CD14-positive monocyte (primary cell): Measurements from ENCODE around the gene HOGA1. TPM values are rescaled to one million over a fixed set of nuclear protein-coding genes. Genes with fewer than 3 reads are reported as not detected.
"Not testable (repeated sequence)": the region's sequence is repeated elsewhere in the genome, so short reads cannot be mapped to it uniquely, and the experiment has no call there.

Experiments used
- DNase-seq, 3 donors: peaks; one replicate each; pipeline ENCODE4 v3.0.0-alpha.2; 2011 to 2022
- H2AFZ ChIP-seq: 2 replicates; pipeline ENCODE4 v1.6.0; 2012; ENCODE audit warnings: mild to moderate bottlenecking, low read depth, low read length, inconsistent platforms; ENCODE audit not compliant: insufficient read depth, poor library complexity, severe bottlenecking
- H3K27ac ChIP-seq, 2 donors: 1 replicate in 1 of 2; 2 replicates in 1 of 2; pipeline ENCODE4 v1.5.1; 2012 to 2013; ENCODE audit warnings: low read length in 2 of 2, control low read depth in 1 of 2, inconsistent platforms in 1 of 2, low read depth in 1 of 2, mild to moderate bottlenecking in 1 of 2
- H3K27me3 ChIP-seq, 2 donors: one replicate each; pipeline versions ENCODE4 v1.6.0 to v1.6.1; 2011 to 2013; ENCODE audit warnings: low read length in 2 of 2; ENCODE audit not compliant: control insufficient read depth in 2 of 2, insufficient read depth in 2 of 2
- H3K36me3 ChIP-seq, 2 donors: replicated peaks in 1 of 2; 1 replicate in 1 of 2; 2 replicates in 1 of 2; pipeline versions ENCODE4 v1.5.1 to v1.6.1; 2012 to 2013; ENCODE audit warnings: low read length in 2 of 2, control low read depth in 1 of 2, inconsistent platforms in 1 of 2, mild to moderate bottlenecking in 1 of 2; ENCODE audit not compliant: insufficient read depth in 2 of 2, control insufficient read depth in 1 of 2
- H3K4me1 ChIP-seq, 2 donors: 1 replicate in 1 of 2; 2 replicates in 1 of 2; pipeline versions ENCODE4 v1.5.1 to v1.6.1; 2012 to 2013; ENCODE audit warnings: low read length in 2 of 2, control low read depth in 1 of 2, inconsistent platforms in 1 of 2, mild to moderate bottlenecking in 1 of 2, moderate library complexity in 1 of 2; ENCODE audit not compliant: insufficient read depth in 2 of 2, control insufficient read depth in 1 of 2
- H3K4me2 ChIP-seq: replicated peaks from 2 replicates; pipeline ENCODE3; 2012; ENCODE audit warnings: low read length, moderate library complexity, mild to moderate bottlenecking; ENCODE audit not compliant: poor library complexity, severe bottlenecking; ENCODE audit errors: extremely low read depth
- H3K4me3 ChIP-seq, 3 experiments: fragments of 200-600 bp in 1 of 3; sonication (generic) in 1 of 3; replicated peaks in 1 of 3; 1 replicate in 2 of 3; 2 replicates in 1 of 3; pipeline ENCODE4 v1.5.1; 2011 to 2013; ENCODE audit warnings: low read length in 3 of 3, mild to moderate bottlenecking in 3 of 3, control low read depth in 2 of 3, low read depth in 2 of 3, inconsistent platforms in 1 of 3, moderate library complexity in 1 of 3
- H3K79me2 ChIP-seq: 2 replicates; pipeline ENCODE4 v1.6.0; 2012; ENCODE audit warnings: mild to moderate bottlenecking, control low read depth, inconsistent platforms, low read length, moderate library complexity; ENCODE audit not compliant: insufficient read depth
- H3K9ac ChIP-seq: 2 replicates; pipeline ENCODE4 v1.6.0; 2017; ENCODE audit warnings: low read length, mild to moderate bottlenecking; ENCODE audit not compliant: insufficient read depth, poor library complexity, severe bottlenecking
- H3K9me3 ChIP-seq, 2 donors: replicated peaks in 1 of 2; 1 replicate in 1 of 2; 2 replicates in 1 of 2; pipeline versions ENCODE4 v1.5.1 to v1.6.1; 2012 to 2013; ENCODE audit warnings: low read length in 2 of 2, control low read depth in 1 of 2; ENCODE audit not compliant: control insufficient read depth in 1 of 2, insufficient read depth in 1 of 2
- H4K20me1 ChIP-seq: 2 replicates; pipeline ENCODE4 v1.6.0; 2012; ENCODE audit warnings: mild to moderate bottlenecking, low read length, control low read depth, moderate library complexity; ENCODE audit not compliant: insufficient read depth
- H3K27ac Mint-ChIP-seq, 7 donors: one replicate each; pipeline ENCODE4 v1.8.0; 2020; ENCODE audit warnings: mild to moderate bottlenecking in 7 of 7, mixed read lengths in 7 of 7, moderate library complexity in 6 of 7, inconsistent platforms in 2 of 7
- H3K27me3 Mint-ChIP-seq, 3 donors: one replicate each; pipeline ENCODE4 v1.8.0; 2021 to 2022; ENCODE audit warnings: low read depth in 3 of 3, mild to moderate bottlenecking in 3 of 3, mixed read lengths in 3 of 3, moderate library complexity in 3 of 3, inconsistent platforms in 1 of 3
- H3K36me3 Mint-ChIP-seq, 2 donors: one replicate each; pipeline ENCODE4 v1.8.0; 2020; ENCODE audit warnings: mixed read lengths in 2 of 2, inconsistent platforms in 1 of 2, mild to moderate bottlenecking in 1 of 2
- H3K4me1 Mint-ChIP-seq: one replicate; pipeline ENCODE4 v1.8.0; 2020; ENCODE audit warnings: mild to moderate bottlenecking, mixed read lengths
- H3K4me3 Mint-ChIP-seq, 2 donors: one replicate each; pipeline ENCODE4 v1.8.0; 2020; ENCODE audit warnings: mild to moderate bottlenecking in 2 of 2, mixed read lengths in 2 of 2, moderate library complexity in 1 of 2
- H3K9me3 Mint-ChIP-seq, 7 donors: one replicate each; pipeline ENCODE4 v1.8.0; 2020 to 2022; ENCODE audit warnings: mixed read lengths in 7 of 7, mild to moderate bottlenecking in 6 of 7, moderate library complexity in 6 of 7, inconsistent platforms in 2 of 7
- WGBS: methylation state at CpG from one replicate; pipeline ENCODE4 v1.1.5; 2013; ENCODE audit warnings: missing lambda C conversion rate; ENCODE audit not compliant: insufficient coverage; 5-methylcytosine and 5-hydroxymethylcytosine counted together
- intact Hi-C, 2 donors: fragments of 100-400 bp; cut with micrococcal nuclease; formaldehyde crosslinking; loops; one replicate each; pipeline versions ENCODE4 v1.15.0 to v1.15.1; 2023
- polyA plus RNA-seq, 3 donors: library from polyadenylated mRNA; depleted of rRNA in 1 of 3; unstranded in 2 of 3; stranded (reverse) in 1 of 3; fragments of 300-500 nt in 2 of 3; fragments of >200 nt in 1 of 3; fragmentation: Illumina TruSeq in 2 of 3; gene quantifications; 1 replicate in 2 of 3; 2 replicates in 1 of 3; pipeline ENCODE4 v1.2.3, GENCODE V29; 2012 to 2021
- TF ChIP-seq, protein P1 (sequence below): fragments of 200-600 bp; IDR thresholded peaks from one replicate; pipeline ENCODE4 v1.8.0; 2022; ENCODE audit warnings: antibody characterized with exemption, mild to moderate bottlenecking

The HOGA1 gene
- polyA plus RNA-seq, 3 donors = not detected

DNA sequence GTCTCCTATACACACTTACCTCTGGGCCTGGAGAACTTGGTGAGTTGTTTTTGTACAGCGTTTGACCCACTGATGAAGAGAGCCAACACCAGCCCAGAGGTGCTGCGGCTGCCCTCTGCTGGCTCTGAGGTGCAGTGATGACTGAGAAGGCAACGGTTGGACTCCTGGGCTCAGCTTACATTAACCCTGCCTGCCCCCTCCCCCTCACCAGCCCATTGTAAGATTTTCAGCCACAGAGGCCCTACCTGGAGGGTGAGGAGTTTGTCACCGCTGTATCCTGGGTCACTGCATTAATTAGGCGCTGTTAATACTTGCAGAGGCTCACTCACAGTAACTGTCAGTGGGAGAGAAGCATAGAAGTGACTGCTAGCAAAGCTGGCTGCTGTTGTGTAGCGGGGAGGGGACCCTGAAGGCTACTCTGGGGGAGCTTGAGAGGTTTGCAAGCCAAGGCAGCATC lies 30.6 kb upstream of the HOGA1 start:
- Histone ChIP-seq H3K27ac (no peak overlapping the region), H3K4me3 (no peak overlapping the region), H3K79me2 (no peaks in the 10 kb centered on the region), H3K9me3 (peaks cover 12 to 14% of the 10 kb centered on the region in 2 donors), H3K36me3 (peaks cover 0 to 12% of the 10 kb centered on the region in 2 donors), H2AFZ (no peak overlapping the region), H4K20me1 (peaks cover 10% of the 10 kb centered on the region), H3K27me3 (no peaks in the 10 kb centered on the region), H3K9ac (no peak overlapping the region), H3K4me2 (no peak overlapping the region), H3K4me1 (no peaks in the 10 kb centered on the region)
- H3K9me3 Mint-ChIP-seq = peaks cover 9 to 22% (median 13%) of the 10 kb centered on the region in 7 donors
- 33% methylated on average over 5 of the region's 6 CpGs for WGBS
- H3K4me3 Mint-ChIP-seq = no peak overlapping the region
- intact Hi-C loops = loop anchor here (1.0 to 5.0 kb wide), 5 partner anchors 18 to 91 kb away; partner anchors contain the start of genes MMS19 (in 1 of the 2) and UBTD1 (in 1 of the 2)
- peak overlapping the region in 1 of 7 donors; percentile 45 for H3K27ac Mint-ChIP-seq
- H3K4me1 Mint-ChIP-seq = peaks cover 3% of the 10 kb centered on the region
- H3K36me3 Mint-ChIP-seq = peaks cover 6 to 12% of the 10 kb centered on the region in 2 donors
- H3K27me3 Mint-ChIP-seq = no peaks in the 10 kb centered on the region
- DNase-seq = peak; percentile 37 to 58 (median 49)
- TF ChIP-seq, protein P1, sequence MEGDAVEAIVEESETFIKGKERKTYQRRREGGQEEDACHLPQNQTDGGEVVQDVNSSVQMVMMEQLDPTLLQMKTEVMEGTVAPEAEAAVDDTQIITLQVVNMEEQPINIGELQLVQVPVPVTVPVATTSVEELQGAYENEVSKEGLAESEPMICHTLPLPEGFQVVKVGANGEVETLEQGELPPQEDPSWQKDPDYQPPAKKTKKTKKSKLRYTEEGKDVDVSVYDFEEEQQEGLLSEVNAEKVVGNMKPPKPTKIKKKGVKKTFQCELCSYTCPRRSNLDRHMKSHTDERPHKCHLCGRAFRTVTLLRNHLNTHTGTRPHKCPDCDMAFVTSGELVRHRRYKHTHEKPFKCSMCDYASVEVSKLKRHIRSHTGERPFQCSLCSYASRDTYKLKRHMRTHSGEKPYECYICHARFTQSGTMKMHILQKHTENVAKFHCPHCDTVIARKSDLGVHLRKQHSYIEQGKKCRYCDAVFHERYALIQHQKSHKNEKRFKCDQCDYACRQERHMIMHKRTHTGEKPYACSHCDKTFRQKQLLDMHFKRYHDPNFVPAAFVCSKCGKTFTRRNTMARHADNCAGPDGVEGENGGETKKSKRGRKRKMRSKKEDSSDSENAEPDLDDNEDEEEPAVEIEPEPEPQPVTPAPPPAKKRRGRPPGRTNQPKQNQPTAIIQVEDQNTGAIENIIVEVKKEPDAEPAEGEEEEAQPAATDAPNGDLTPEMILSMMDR = peak; percentile 79

DNA sequence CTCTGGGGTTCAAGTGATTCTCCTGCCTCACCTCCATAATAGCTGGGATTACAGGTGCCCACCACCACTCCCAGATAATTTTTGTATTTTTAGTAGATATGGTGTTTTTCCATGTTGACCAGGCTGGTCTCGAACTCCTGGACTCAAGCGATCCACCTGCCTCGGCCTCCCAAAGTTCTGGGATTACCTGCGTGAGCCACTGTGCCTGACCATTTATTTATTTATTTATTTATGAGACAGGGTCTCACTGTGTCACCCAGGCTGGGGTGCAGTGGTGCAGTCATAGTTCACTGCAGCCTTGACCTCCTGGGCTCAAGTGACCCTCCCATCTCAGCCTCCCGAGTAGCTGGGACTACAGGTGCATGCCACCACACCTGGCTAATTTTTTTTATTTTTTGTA lies 29.9 kb upstream of the HOGA1 start:
- not testable (repeated sequence) for H3K4me3 ChIP-seq, H3K27me3 Mint-ChIP-seq, H2AFZ ChIP-seq, H3K27me3 ChIP-seq, DNase-seq, H3K9ac ChIP-seq, H3K79me2 ChIP-seq, H3K4me1 ChIP-seq, H3K4me3 Mint-ChIP-seq, H3K27ac Mint-ChIP-seq, H3K27ac ChIP-seq, H3K4me2 ChIP-seq, H4K20me1 ChIP-seq, H3K4me1 Mint-ChIP-seq
- H3K9me3 ChIP-seq = peaks cover 12 to 14% of the 10 kb centered on the region in 2 donors
- peaks cover 0 to 12% of the 10 kb centered on the region in 2 donors for H3K36me3 ChIP-seq
- Mint-ChIP-seq H3K36me3 (peaks cover 6 to 12% of the 10 kb centered on the region in 2 donors), H3K9me3 (peaks cover 9 to 22% (median 13%) of the 10 kb centered on the region in 7 donors)
- WGBS = no CpG with 5 or more reads among the region's 5 CpGs
- intact Hi-C loops = loop anchor here (5.0 kb wide), 3 partner anchors 52 to 87 kb away; partner anchors contain the start of genes MMS19 (in 1 of the 2) and UBTD1 (in 1 of the 2)

DNA sequence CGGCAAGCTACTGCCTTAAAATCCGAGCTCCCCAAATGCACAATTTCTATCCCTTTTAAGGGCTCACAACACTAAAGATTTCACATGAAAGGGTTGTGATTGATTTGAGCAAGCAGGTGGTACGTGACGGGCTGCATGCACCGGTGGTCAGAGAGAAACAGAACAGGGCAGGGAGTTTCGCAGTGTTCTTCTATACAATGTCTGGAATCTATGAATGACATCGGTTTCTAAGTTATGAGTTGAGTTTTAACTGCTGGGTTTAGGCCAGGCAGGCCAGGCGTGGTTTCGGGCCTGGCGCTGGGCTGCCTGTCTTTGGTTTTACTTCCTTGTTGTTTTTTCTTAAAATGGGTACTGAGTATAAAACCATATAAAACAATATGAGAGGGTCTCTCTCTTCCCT lies 28.6 kb upstream of the HOGA1 start:
- H3K27me3 ChIP-seq, H3K4me3 Mint-ChIP-seq, DNase-seq, H4K20me1 ChIP-seq, H3K36me3 ChIP-seq, H3K4me3 ChIP-seq, H3K4me1 ChIP-seq, H3K9ac ChIP-seq, H3K27ac ChIP-seq, H3K27me3 Mint-ChIP-seq, H3K4me2 ChIP-seq, H3K27ac Mint-ChIP-seq, intact Hi-C loops, H2AFZ ChIP-seq, H3K4me1 Mint-ChIP-seq, H3K79me2 ChIP-seq: not testable (repeated sequence)
- peaks cover 12 to 14% of the 10 kb centered on the region in 2 donors for H3K9me3 ChIP-seq
- H3K36me3 Mint-ChIP-seq = peaks cover 4 to 12% of the 10 kb centered on the region in 2 donors
- peaks cover 9 to 22% (median 14%) of the 10 kb centered on the region in 7 donors for H3K9me3 Mint-ChIP-seq
- WGBS = 100% methylated on average over 2 of the region's 10 CpGs

DNA sequence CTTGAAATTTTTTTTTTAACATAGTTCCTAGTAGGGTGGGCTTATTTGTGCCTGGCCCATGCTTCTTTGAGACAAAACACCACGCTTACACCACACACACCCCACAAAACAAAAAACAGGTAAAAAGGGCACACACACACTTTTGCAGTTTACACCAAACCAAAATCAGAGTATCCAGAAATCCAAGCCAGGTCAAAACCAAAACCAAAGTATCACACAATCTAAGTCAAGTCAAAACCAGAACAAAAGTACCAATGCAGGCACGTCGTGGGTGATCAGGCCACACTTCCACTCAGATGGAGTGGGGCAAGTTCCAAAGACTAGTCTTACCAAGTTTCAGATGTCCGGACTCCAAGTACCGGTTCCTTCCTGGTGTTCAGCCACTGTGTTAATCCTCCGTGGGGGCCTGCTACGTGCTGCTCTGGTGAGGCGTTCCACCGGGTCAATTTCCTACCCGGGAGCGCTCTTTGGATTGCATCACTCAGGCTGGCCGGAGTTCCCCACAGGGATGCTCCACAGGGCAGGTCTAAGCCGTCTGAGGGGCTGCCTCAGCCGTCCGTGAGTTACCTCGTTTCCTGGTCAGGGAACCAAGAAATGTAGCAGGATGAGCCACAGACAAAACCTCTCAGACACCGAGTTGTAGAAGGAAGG lies 23.3 kb upstream of the HOGA1 start:
- H4K20me1 ChIP-seq, intact Hi-C loops, DNase-seq, H3K36me3 Mint-ChIP-seq, H3K79me2 ChIP-seq, H2AFZ ChIP-seq, H3K9ac ChIP-seq, H3K9me3 ChIP-seq, H3K36me3 ChIP-seq, H3K4me2 ChIP-seq, H3K27me3 Mint-ChIP-seq, H3K27me3 ChIP-seq, H3K4me1 ChIP-seq, H3K4me3 ChIP-seq, H3K4me1 Mint-ChIP-seq, H3K4me3 Mint-ChIP-seq, H3K27ac ChIP-seq: not testable (repeated sequence)
- 96% methylated on average over 14 of the region's 17 CpGs for WGBS
- peaks cover 4 to 21% (median 8%) of the 10 kb centered on the region in 7 donors for H3K9me3 Mint-ChIP-seq
- H3K27ac Mint-ChIP-seq = peak overlapping the region in 1 of 7 donors; percentile 8
